Uterus (tissue), 2 donors: ENCODE data around the gene USP32.

Experiments used
- CTCF ChIP-seq, 4 experiments: fragments of 200-600 bp in 2 of 4; fragments of 450-650 bp in 2 of 4; sonication (generic) in 2 of 4; IDR thresholded peaks; one replicate each; pipeline ENCODE4 v1.5.1; 2016 to 2019; ENCODE audit warnings: antibody characterized with exemption in 4 of 4, mild to moderate bottlenecking in 2 of 4, moderate library complexity in 1 of 4
- POLR2A ChIP-seq, 2 donors: fragments of 450-650 bp; IDR thresholded peaks; one replicate each; pipeline ENCODE4 v1.6.1; 2016; ENCODE audit warnings: antibody characterized with exemption in 2 of 2, mild to moderate bottlenecking in 1 of 2, moderate library complexity in 1 of 2

- TF ChIP-seq POLR2A (IDR thresholded peaks at IDR 0.05) = no peak
- no peak for TF ChIP-seq CTCF (IDR thresholded peaks at IDR 0.05)
These were observed 107.2 kb downstream of the USP32 start for GRCh38 chr17:60284709-60285108.
